HepG2 (cell line): ENCODE measurements around the gene HS6ST2. TPM values are rescaled to one million over a fixed set of nuclear protein-coding genes. Genes with fewer than 3 reads are reported as not detected.

ENCODE experiments used
- ATAC-seq: fragments of 200-7000 bp; cut with Tn5 transposase; 3 replicates; pipeline ENCODE4 v1.9.1; 2020; ENCODE audit warnings: mild to moderate bottlenecking, moderate library complexity
- BruUV-seq: library from RNA; stranded (reverse); fragments of 400-500 nt; replicated peaks from 2 replicates; lab custom pipeline; 2021; lab: Mats Ljungman, UMichigan
- CTCF ChIA-PET: fragments of 300-600 bp; formaldehyde crosslinking; extraction: SDS; loops from one replicate; lab custom pipeline; 2021; ENCODE audit warnings: low total read pairs, inconsistent platforms, low intra/inter-chr PET ratio; lab: Yijun Ruan, JAX
- POLR2A ChIA-PET: fragments of 350-600 bp; sonication (Branson Sonifier 250); formaldehyde crosslinking; loops from one replicate; lab custom pipeline; 2020; ENCODE audit warnings: antibody characterized with exemption, inconsistent platforms; lab: Yijun Ruan, JAX
- DNase-seq: peaks from one replicate; pipeline ENCODE4 v3.0.0-alpha.2; 2015; ENCODE audit warnings: low spot score
- FAIRE-seq: peaks from 3 replicates; lab custom pipeline; 2011; peaks lifted over from hg19 to GRCh38; lab: Jason Lieb, UNC
- H2AFZ ChIP-seq: one replicate; pipeline ENCODE4 v1.6.1; 2011; ENCODE audit warnings: low read length, inconsistent platforms
- H3K27ac ChIP-seq: fragments of 300-600 bp; 3 replicates; pipeline ENCODE4 v1.8.0; 2011; ENCODE audit warnings: mixed run types, mild to moderate bottlenecking, mixed read lengths, low read length, inconsistent platforms; ENCODE audit not compliant: insufficient read depth; ENCODE audit errors: extremely low read length
- H3K27me3 ChIP-seq, 2 experiments: fragments of 200-600 bp in 1 of 2; 2 replicates in 1 of 2; 3 replicates in 1 of 2; pipeline versions ENCODE4 v1.6.0 to v1.8.0; 2011; ENCODE audit warnings: low read length in 2 of 2, mild to moderate bottlenecking in 2 of 2, moderate library complexity in 2 of 2, inconsistent platforms in 1 of 2; ENCODE audit not compliant: insufficient read depth in 2 of 2, control insufficient read depth in 1 of 2
- H3K36me3 ChIP-seq, 2 experiments: fragments of 200-600 bp in 1 of 2; replicated peaks in 1 of 2; 2 replicates in 1 of 2; 3 replicates in 1 of 2; pipeline versions ENCODE4 v1.5.1 to v1.8.0; 2011; ENCODE audit warnings: low read length in 2 of 2, inconsistent platforms in 1 of 2; ENCODE audit not compliant: insufficient read depth in 2 of 2, control insufficient read depth in 1 of 2
- H3K4me1 ChIP-seq: 2 replicates; pipeline ENCODE4 v1.5.1; 2012; ENCODE audit warnings: low read length, inconsistent platforms; ENCODE audit not compliant: insufficient read depth
- H3K4me2 ChIP-seq: 2 replicates; pipeline ENCODE4 v1.6.0; 2011; ENCODE audit warnings: low read depth, low read length, inconsistent platforms
- H3K4me3 ChIP-seq, 3 experiments: fragments of 200-600 bp in 1 of 3; sonication (generic), shearing (Covaris generic) in 1 of 3; replicated peaks in 1 of 3; 2 replicates each; pipeline ENCODE4 v1.5.1; 2011 to 2016; ENCODE audit warnings: low read length in 3 of 3, inconsistent platforms in 2 of 3, low read depth in 2 of 3, mild to moderate bottlenecking in 2 of 3, control low read depth in 1 of 3, mixed read lengths in 1 of 3; ENCODE audit not compliant: insufficient read depth in 1 of 3
- H3K79me2 ChIP-seq: one replicate; pipeline ENCODE4 v1.6.1; 2011; ENCODE audit warnings: low read length, inconsistent platforms; ENCODE audit not compliant: insufficient read depth
- H3K9ac ChIP-seq: 2 replicates; pipeline ENCODE4 v1.6.0; 2011; ENCODE audit warnings: mild to moderate bottlenecking, low read depth, low read length, inconsistent platforms; ENCODE audit not compliant: insufficient read depth
- H3K9me3 ChIP-seq: 2 replicates; pipeline ENCODE4 v1.5.1; 2012; ENCODE audit warnings: mild to moderate bottlenecking, low read length
- H4K20me1 ChIP-seq: 2 replicates; pipeline ENCODE4 v1.6.0; 2011; ENCODE audit warnings: inconsistent platforms, mild to moderate bottlenecking, low read length, moderate library complexity; ENCODE audit not compliant: insufficient read depth
- CEBPB ChIP-seq: IDR thresholded peaks from 2 replicates; pipeline ENCODE4 v1.6.1; 2011; ENCODE audit warnings: low read depth, low read length, improper control_type of control experiment, borderline replicate concordance
- KDM1A ChIP-seq: IDR thresholded peaks from 2 replicates; pipeline ENCODE4 v1.6.1; 2016; ENCODE audit warnings: missing compliant biosample characterization
- KDM5A ChIP-seq: fragments of 200-600 bp; sonication (generic); IDR thresholded peaks from 2 replicates; pipeline ENCODE4 v1.7.0; 2018; ENCODE audit warnings: antibody characterized with exemption, mild to moderate bottlenecking, low read length, borderline replicate concordance
- LCORL ChIP-seq, 2 experiments: fragments of 450-650 bp in 1 of 2; sonication (generic) in 1 of 2; formaldehyde crosslinking in 1 of 2; IDR thresholded peaks; 2 replicates each; pipeline versions ENCODE4 v1.5.0 to v1.6.1; 2017 to 2020; ENCODE audit warnings: antibody characterized with exemption in 1 of 2, missing genetic modification reagents in 1 of 2
- NAIF1 ChIP-seq: sonication (generic); formaldehyde crosslinking; IDR thresholded peaks from 2 replicates; pipeline ENCODE4 v1.5.0; 2020; ENCODE audit warnings: mild to moderate bottlenecking, missing genetic modification reagents, borderline replicate concordance
- NR2F1 ChIP-seq, 2 experiments: fragments of 450-650 bp in 1 of 2; formaldehyde crosslinking in 1 of 2; IDR thresholded peaks; 2 replicates each; pipeline versions ENCODE4 v1.5.0 to v1.6.1; 2016 to 2020; ENCODE audit warnings: mild to moderate bottlenecking in 1 of 2, missing compliant biosample characterization in 1 of 2, missing genetic modification reagents in 1 of 2, moderate library complexity in 1 of 2
- POLR2G ChIP-seq: fragments of 200-400 bp; formaldehyde crosslinking; IDR thresholded peaks from 2 replicates; pipeline ENCODE4 v1.6.1; 2018; ENCODE audit warnings: mild to moderate bottlenecking, low read depth, low read length, moderate library complexity
- SIX1 ChIP-seq: sonication (generic); formaldehyde crosslinking; IDR thresholded peaks from 2 replicates; pipeline ENCODE4 v1.4.0; 2020; ENCODE audit warnings: missing genetic modification reagents, borderline replicate concordance
- SPEN ChIP-seq: sonication (generic); formaldehyde crosslinking; IDR thresholded peaks from 2 replicates; pipeline ENCODE4 v1.5.1; 2020; ENCODE audit warnings: low read depth, mild to moderate bottlenecking, missing genetic modification reagents
- SYNCRIP ChIP-seq: fragments of 200-400 bp; formaldehyde crosslinking; IDR thresholded peaks from 2 replicates; pipeline ENCODE4 v1.6.1; 2018; ENCODE audit warnings: mild to moderate bottlenecking, low read depth, low read length; ENCODE audit not compliant: insufficient read depth
- ZBTB20 ChIP-seq: sonication (generic); formaldehyde crosslinking; IDR thresholded peaks from 2 replicates; pipeline ENCODE4 v1.8.1; 2023; ENCODE audit warnings: missing genetic modification reagents, low read depth, mild to moderate bottlenecking, borderline replicate concordance
- ZNF337 ChIP-seq: sonication (generic); formaldehyde crosslinking; IDR thresholded peaks from 2 replicates; pipeline ENCODE4 v1.5.1; 2020; ENCODE audit warnings: missing genetic modification reagents, low read depth, mild to moderate bottlenecking, borderline replicate concordance
- ZNF557 ChIP-seq: sonication (generic); formaldehyde crosslinking; IDR thresholded peaks from 2 replicates; pipeline ENCODE4 v1.4.0; 2020; ENCODE audit warnings: missing genetic modification reagents
- ZNF570 ChIP-seq: sonication (generic); formaldehyde crosslinking; IDR thresholded peaks from 2 replicates; pipeline ENCODE4 v1.4.0; 2020; ENCODE audit warnings: mild to moderate bottlenecking, missing genetic modification reagents, borderline replicate concordance
- ZNF7 ChIP-seq: IDR thresholded peaks from 2 replicates; pipeline ENCODE4 v1.6.1; 2016; ENCODE audit warnings: missing biosample characterization, missing genetic modification reagents
- ZNF772 ChIP-seq: sonication (generic); formaldehyde crosslinking; IDR thresholded peaks from 2 replicates; pipeline ENCODE4 v1.5.0; 2020; ENCODE audit warnings: mild to moderate bottlenecking, missing genetic modification reagents
- ZNF775 ChIP-seq: sonication (generic); formaldehyde crosslinking; IDR thresholded peaks from 2 replicates; pipeline ENCODE4 v1.4.0; 2020; ENCODE audit warnings: missing genetic modification reagents, mild to moderate bottlenecking, moderate library complexity, borderline replicate concordance
- in situ Hi-C: cut with HindIII; loops from 2 replicates; pipeline ENCODE4 v1.10.0; 2017; ENCODE audit warnings: low pct_unique_long_range_greater_than_20kb; ENCODE audit not compliant: extremely low pct_ligation_motif_present
- intact Hi-C: fragments of 100-400 bp; cut with micrococcal nuclease; formaldehyde crosslinking; loops from one replicate; pipeline ENCODE4 v1.10.0; 2022; ENCODE audit not compliant: unreplicated experiment
- polyA plus RNA-seq, 8 experiments: library from polyadenylated mRNA; depleted of rRNA in 3 of 8; stranded (reverse) in 7 of 8; unstranded in 1 of 8; fragments of >200 nt; fragmentation: Illumina TruSeq in 4 of 8; extraction: Trizol in 4 of 8; gene quantifications; 2 replicates each; pipeline versions ENCODE4 v1.2.1 to v1.2.3, GENCODE V29; 2011 to 2016; ENCODE audit warnings: low read depth in 4 of 8, missing spikeins in 1 of 8, mixed read lengths in 1 of 8; ENCODE audit not compliant: insufficient read depth in 1 of 8
- total RNA-seq, 5 experiments: library from RNA; depleted of rRNA; stranded (reverse); fragments of >200 nt; fragmentation: Illumina TruSeq; extraction: Trizol; gene quantifications; 2 replicates each; pipeline ENCODE4 v1.2.3, GENCODE V29; 2016; ENCODE audit warnings: low read depth in 1 of 5
- TF ChIP-seq, protein P1 (sequence below): sonication (generic); formaldehyde crosslinking; IDR thresholded peaks from 2 replicates; pipeline ENCODE4 v1.5.0; 2020; ENCODE audit warnings: mild to moderate bottlenecking, missing genetic modification reagents, borderline replicate concordance
- TF ChIP-seq, protein P2 (sequence below): sonication (generic); formaldehyde crosslinking; IDR thresholded peaks from 2 replicates; pipeline ENCODE4 v1.4.0; 2020; ENCODE audit warnings: missing genetic modification reagents

The HS6ST2 gene
- total and polyA plus RNA-seq, 2 of the 13 experiments (the other 11 are each of a cell fraction or from before 2014, with no cell fraction given), result 0.05 TPM; not detected in 1

DNA sequence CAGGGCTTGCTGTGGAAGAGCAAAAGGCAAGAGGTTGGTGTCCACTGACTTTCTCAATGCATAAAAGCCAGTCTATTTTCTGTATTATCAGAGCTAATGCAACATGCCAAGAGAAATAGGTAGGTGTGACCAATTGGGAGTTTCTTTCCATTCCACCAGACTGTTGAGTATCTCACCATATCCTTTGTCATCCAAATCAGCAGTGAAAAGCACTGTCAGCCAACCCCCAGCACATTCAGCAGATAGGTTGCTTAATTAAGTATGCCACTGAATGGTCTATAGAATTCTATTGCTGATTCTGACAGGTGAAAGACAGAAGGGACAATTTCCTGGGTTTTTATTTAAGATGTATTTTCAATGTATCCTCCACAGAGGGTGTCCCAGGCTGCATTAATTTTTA is 139.8 kb downstream of the HS6ST2 start:
- Histone ChIP-seq H3K27me3 (no peaks in the 10 kb centered on the region; a peak in 1 of 5 replicates), H2AFZ (no peak overlapping the region), H4K20me1 (no peaks in the 10 kb centered on the region), H3K4me2 (no peak overlapping the region), H3K9me3 (no peaks in the 10 kb centered on the region), H3K36me3 (no peaks in the 10 kb centered on the region), H3K79me2 (no peaks in the 10 kb centered on the region), H3K9ac (no peak overlapping the region), H3K4me3 (no peak overlapping the region), H3K4me1 (no peaks in the 10 kb centered on the region), H3K27ac (no peak overlapping the region)
- no peak for TF ChIP-seq ZNF7 (CRISPR knock-in tag)
- TF ChIP-seq, protein P1, sequence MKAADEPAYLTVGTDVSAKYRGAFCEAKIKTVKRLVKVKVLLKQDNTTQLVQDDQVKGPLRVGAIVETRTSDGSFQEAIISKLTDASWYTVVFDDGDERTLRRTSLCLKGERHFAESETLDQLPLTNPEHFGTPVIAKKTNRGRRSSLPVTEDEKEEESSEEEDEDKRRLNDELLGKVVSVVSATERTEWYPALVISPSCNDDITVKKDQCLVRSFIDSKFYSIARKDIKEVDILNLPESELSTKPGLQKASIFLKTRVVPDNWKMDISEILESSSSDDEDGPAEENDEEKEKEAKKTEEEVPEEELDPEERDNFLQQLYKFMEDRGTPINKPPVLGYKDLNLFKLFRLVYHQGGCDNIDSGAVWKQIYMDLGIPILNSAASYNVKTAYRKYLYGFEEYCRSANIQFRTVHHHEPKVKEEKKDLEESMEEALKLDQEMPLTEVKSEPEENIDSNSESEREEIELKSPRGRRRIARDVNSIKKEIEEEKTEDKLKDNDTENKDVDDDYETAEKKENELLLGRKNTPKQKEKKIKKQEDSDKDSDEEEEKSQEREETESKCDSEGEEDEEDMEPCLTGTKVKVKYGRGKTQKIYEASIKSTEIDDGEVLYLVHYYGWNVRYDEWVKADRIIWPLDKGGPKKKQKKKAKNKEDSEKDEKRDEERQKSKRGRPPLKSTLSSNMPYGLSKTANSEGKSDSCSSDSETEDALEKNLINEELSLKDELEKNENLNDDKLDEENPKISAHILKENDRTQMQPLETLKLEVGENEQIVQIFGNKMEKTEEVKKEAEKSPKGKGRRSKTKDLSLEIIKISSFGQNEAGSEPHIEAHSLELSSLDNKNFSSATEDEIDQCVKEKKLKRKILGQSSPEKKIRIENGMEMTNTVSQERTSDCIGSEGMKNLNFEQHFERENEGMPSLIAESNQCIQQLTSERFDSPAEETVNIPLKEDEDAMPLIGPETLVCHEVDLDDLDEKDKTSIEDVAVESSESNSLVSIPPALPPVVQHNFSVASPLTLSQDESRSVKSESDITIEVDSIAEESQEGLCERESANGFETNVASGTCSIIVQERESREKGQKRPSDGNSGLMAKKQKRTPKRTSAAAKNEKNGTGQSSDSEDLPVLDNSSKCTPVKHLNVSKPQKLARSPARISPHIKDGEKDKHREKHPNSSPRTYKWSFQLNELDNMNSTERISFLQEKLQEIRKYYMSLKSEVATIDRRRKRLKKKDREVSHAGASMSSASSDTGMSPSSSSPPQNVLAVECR, result no peak
- TF ChIP-seq, protein P2, sequence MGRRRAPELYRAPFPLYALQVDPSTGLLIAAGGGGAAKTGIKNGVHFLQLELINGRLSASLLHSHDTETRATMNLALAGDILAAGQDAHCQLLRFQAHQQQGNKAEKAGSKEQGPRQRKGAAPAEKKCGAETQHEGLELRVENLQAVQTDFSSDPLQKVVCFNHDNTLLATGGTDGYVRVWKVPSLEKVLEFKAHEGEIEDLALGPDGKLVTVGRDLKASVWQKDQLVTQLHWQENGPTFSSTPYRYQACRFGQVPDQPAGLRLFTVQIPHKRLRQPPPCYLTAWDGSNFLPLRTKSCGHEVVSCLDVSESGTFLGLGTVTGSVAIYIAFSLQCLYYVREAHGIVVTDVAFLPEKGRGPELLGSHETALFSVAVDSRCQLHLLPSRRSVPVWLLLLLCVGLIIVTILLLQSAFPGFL (CRISPR knock-in tag), result no peak
- TF ChIP-seq SIX1 (CRISPR knock-in tag), result no peak
- TF ChIP-seq NAIF1 (CRISPR knock-in tag), result no peak
- no peak for TF ChIP-seq SPEN (CRISPR knock-in tag)
- TF ChIP-seq POLR2G, result no peak
- no peak for TF ChIP-seq ZNF337 (CRISPR knock-in tag)
- no peak for TF ChIP-seq KDM1A (CRISPR knock-in tag)
- TF ChIP-seq NR2F1 (CRISPR knock-in tag; IDR thresholded peaks at IDR 0.05), result no peak
- TF ChIP-seq ZNF775 (CRISPR knock-in tag), result no peak
- TF ChIP-seq ZNF772 (CRISPR knock-in tag), result no peak
- no peak for TF ChIP-seq KDM5A
- no peak for TF ChIP-seq ZNF570
- no peak for TF ChIP-seq CEBPB
- no peak for TF ChIP-seq ZNF557 (CRISPR knock-in tag)
- no peak for TF ChIP-seq ZBTB20 (CRISPR knock-in tag)
- TF ChIP-seq SYNCRIP, result no peak
- TF ChIP-seq LCORL (IDR thresholded peaks at IDR 0.05), result no peak
- TF ChIP-seq LCORL (CRISPR knock-in tag; IDR thresholded peaks at IDR 0.05), result no peak
- BruUV-seq, result no TSS peak
- POLR2A ChIA-PET, result no interaction called here
- DNase-seq (no peak), FAIRE-seq (no peak), ATAC-seq (no peak)
- CTCF ChIA-PET, result no interaction called here
- intact Hi-C loops, result no loop called here
- in situ Hi-C loops, result no loop called here
